Inflammatory macrophage treated with lipopolysaccharide for 1 hour (primary cell): ENCODE results near the gene ZNF142.

Experiments used
- DNase-seq, 2 donors: peaks; one replicate each; pipeline ENCODE4 v3.0.0-alpha.2; 2020 to 2022

Gene ZNF142, protein sequence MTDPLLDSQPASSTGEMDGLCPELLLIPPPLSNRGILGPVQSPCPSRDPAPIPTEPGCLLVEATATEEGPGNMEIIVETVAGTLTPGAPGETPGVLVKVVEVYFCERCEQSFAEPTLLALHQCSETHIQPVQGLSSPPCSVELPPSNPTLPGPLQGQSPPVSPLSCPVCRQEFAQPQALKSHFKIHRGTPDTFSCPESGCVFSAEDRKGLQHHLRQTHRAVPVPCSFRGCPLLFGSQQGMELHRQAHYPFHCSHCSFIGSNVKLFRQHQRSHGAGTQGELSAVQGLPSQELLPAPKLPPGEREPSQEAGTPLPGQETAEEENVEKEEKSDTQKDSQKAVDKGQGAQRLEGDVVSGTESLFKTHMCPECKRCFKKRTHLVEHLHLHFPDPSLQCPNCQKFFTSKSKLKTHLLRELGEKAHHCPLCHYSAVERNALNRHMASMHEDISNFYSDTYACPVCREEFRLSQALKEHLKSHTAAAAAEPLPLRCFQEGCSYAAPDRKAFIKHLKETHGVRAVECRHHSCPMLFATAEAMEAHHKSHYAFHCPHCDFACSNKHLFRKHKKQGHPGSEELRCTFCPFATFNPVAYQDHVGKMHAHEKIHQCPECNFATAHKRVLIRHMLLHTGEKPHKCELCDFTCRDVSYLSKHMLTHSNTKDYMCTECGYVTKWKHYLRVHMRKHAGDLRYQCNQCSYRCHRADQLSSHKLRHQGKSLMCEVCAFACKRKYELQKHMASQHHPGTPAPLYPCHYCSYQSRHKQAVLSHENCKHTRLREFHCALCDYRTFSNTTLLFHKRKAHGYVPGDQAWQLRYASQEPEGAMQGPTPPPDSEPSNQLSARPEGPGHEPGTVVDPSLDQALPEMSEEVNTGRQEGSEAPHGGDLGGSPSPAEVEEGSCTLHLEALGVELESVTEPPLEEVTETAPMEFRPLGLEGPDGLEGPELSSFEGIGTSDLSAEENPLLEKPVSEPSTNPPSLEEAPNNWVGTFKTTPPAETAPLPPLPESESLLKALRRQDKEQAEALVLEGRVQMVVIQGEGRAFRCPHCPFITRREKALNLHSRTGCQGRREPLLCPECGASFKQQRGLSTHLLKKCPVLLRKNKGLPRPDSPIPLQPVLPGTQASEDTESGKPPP (N-terminal part only)

DNA sequence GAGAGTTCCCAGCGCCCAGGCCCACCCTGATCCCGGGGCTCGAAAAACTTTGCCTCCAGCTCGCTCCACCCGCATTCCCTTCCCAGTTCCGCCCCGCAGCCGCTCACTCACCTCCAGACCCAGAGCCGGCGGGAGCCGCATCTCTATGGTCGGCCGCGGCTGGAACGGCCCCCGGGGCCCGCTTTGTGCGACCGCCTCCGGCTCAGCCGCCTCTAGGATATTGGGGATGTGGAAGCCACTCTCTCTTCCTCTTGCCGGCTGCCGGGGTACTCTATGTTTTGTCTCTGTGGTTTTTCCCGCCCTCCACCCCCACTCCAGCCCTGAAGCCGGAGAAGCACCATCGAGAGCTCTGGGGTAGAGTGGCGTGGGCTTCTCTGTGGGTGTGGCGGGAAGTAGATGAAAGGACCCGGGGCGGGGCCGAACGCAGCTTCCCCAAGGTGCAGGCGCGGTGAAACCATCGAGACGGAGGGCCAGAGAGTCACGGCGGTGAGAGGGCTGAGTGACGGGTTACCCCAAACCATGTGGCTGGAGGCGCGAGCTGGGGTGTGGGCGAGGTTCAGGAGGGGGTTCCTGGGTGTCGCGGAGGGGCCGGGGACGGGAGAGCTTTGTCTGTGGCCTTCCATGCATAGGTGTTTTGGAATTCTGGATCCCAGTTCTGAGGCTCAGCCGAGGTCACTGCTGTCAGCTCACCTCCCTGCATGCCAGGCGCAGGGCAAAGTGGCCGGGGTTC, at the start of gene ZNF142, which contains the start of gene BCS1L:
TSS of gene ZNF142 (minus strand) at position 366 of the 730 bp plus-strand sequence. CDS start 3,194 bp downstream, outside the sequence.
TSS of gene BCS1L (plus strand) at position 426 of the 730 bp plus-strand sequence. CDS start 1,305 bp downstream, outside the sequence.
- DNase-seq = peak; percentile 80 to 84

DNA sequence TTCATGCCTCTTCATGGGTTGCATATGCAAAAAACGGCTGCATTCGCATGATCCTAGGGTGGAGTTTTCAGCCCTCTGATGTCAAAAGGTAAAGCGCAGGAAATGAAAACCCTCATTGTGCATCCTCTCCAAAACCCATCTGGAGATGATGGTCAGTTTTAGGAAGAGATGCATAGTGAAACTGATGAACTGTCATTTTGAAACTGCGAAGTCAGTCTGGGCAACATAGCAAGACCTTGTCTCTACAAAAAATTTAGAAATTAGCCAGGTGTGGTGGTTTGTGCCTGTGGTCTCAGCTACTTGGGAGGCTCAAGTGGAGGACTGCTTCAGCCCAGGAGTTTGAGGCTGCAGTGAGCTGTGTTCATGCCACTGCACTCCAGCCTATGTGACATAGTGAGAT, 48.7 kb upstream of the ZNF142 start:
- no peak for DNase-seq

DNA sequence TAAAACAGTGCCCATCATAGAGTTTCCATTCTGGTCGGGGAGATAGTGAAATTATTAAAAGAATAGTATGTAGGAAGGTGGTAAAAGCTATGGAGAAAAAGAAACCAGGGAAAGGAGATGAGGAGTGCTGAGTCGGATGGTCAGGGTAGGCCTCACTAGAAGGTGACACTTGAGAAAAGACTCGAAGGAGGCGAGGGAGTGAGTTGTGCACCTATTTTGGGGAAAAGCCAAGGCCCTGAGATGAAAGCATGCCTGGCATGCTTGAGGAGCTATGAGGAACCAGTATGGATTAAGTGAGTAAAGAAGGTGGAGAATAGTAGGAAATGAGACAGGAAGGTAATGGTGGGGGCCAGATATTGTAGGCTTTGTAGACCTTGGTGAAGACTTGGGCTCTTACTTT, 43.9 kb upstream of the ZNF142 start:
- no peak for DNase-seq

DNA sequence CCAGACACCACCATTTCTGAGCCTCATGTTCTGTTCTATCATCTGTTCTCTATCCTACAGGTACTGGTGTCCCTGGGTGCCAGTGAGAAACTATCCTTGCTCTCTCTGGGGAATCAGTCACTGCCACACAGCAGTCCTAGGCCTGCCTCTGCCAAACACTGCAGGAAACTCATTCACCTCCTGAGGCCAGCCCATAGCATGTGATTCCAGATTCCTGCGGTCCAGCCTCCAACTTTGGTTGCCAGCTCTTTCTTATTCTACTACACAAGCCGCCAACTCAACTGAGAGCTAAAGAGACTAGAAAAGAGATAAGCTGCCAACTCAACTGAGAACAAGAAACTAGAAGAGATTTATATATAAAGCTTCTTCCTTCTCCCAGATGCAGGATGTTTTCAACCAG, 42.4 kb upstream of the ZNF142 start:
- no peak for DNase-seq

DNA sequence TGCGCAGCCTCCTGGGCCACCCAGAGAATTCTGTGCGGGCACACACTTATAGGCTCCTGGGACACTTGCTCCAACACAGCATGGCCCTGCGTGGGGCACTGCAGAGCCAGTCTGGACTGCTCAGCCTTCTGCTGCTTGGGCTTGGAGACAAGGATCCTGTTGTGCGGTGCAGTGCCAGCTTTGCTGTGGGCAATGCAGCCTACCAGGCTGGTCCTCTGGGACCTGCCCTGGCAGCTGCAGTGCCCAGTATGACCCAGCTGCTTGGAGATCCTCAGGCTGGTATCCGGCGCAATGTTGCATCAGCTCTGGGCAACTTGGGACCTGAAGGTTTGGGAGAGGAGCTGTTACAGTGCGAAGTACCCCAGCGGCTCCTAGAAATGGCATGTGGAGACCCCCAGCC, 39.5 kb upstream of the ZNF142 start:
- no peak for DNase-seq

DNA sequence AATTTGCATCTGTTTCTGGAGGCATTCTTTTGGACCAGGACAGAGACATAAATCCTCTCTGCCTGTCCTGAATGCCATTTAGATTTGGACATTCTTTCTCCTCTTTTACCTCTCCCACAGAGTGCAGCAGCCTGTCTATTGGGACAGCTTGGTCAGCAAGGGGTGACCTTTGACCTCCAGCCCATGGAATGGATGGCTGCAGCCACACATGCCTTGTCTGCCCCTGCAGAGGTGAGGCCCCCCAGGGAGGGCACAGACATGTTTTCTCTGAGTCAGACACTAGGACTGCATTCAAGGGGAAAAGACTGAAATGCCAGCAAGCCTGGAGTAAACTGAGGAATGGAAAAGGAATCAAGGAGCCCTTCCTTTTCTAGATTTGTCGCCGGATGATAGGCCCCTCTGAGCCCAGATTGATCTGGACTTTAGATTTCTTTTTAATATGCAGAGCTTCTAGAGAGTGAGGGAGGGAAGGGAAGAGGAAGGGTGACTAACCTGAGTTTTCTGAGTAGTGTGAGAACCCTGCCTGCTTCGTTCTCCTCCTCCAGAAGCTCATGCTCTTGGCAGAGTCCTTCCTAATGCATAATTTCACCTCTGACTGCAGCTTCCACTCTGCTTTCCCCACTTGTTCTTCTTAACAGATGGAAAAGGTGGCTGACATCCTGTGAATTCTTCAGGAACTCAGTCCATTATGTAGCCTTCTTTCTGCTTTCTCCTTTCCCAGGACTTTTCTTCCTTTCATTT, 35.2 kb upstream of the ZNF142 start:
- DNase-seq = no peak

DNA sequence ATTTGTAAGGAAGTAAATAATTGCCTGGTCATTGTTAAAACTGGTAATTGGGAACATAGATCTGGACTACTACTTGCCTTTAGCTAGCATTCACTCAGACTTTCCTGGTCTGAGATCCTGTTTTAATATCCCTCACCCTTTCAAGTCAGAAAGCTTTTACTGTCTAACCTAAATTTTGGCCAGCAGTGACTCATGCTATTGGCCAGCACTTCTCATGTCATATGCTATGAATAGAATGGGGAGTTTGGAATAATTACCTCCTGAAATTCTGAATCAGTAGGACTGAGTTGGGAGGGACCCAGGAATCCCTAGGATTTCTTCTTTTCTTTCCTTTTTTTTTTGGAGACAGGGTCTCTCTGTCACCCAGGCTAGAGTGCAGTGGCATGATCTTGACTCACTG, 31.8 kb upstream of the ZNF142 start:
- no peak for DNase-seq

DNA sequence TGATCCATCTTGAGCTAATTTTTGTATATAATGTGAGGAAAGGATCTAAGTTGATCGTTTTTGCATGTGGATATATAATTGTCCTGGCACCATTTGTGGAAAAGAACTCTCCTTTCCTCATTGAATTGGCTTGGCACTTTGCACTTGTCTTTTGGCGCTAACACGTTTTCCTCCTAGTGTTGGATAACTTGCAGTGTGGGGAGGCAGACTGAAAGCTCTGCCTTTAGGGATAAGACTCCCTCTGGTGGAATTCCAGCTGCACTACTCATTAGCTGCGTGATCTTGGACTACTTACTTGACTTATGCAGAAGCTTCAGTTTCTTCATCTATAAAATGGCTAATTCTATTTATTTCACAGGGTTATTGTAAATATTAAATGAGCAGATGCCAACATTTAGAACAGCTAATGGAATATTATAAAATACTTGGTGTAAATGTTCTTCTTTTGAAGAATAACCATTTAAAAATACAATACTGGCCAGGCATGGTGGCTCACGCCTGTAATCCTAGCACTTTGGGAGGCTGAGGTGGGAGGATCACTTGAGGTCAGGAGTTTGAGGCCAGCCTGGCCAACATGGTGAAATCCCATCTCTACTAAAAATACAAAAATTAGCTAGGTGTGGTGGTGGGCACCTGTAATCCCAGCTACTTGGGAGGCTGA, 28.1 kb upstream of the ZNF142 start:
- peak; percentile 78 to 85 for DNase-seq

GRCh38 chr2:218680061-218680460, 20.6 kb upstream of the ZNF142 start:
- peak in 1 of 2 donors; percentile 50 for DNase-seq

GRCh38 chr2:218679119-218679518, 19.7 kb upstream of the ZNF142 start:
- DNase-seq = peak; percentile 89 to 95

GRCh38 chr2:218671654-218672566, 12.5 kb upstream of the ZNF142 start, which contains the start of the genes RNF25 and STK36:
TSS of gene RNF25 (minus strand) at chr2:218672002. CDS start at chr2:218671970, 32 bp downstream.
TSS of gene STK36 (plus strand) at chr2:218672086. CDS start at chr2:218672830, 744 bp downstream.
- DNase-seq = peak; percentile 68 to 71

GRCh38 chr2:218671097-218671653, 11.8 kb upstream of the ZNF142 start:
- DNase-seq = peak in 1 of 2 donors; percentile 34

GRCh38 chr2:218664653-218665052, 5.2 kb upstream of the ZNF142 start:
- no peak for DNase-seq

GRCh38 chr2:218663901-218664300, 4.5 kb upstream of the ZNF142 start:
- DNase-seq = no peak

DNA sequence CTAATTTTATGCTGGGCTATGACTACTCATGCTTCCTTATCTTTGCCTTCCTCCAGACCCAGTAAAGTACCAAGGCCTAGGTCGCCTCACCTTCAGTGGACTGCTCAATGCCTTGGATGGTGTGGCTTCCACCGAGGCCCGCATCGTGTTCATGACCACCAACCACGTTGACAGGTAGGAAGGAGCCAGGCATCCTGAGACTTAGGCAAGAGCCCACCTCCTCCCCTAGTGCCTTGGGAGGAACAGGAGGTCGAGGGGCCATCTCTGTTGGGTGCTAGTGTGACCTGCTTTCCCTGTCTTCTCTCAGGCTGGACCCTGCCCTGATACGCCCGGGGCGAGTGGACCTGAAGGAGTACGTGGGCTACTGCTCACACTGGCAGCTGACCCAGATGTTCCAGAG, 3.4 kb upstream of the ZNF142 start:
- DNase-seq = no peak

DNA sequence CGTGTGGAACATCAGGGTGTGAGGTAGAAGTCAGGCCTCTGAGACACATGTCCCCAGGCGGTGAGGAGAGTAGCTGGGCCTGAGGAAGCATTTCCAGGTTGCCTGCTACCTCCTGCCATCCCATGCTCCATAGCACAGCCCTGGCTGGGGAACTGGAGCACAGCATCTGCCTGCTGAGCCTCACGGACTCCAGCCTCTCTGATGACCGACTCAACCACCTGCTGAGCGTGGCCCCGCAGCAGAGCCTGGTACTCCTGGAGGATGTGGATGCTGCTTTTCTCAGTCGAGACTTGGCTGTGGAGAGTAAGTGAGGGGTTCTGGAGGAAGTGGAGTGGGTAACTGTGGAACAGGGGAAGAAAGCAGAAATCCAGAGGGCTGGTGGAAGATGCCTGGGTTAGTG, 3.0 kb upstream of the ZNF142 start:
- DNase-seq = no peak

DNA sequence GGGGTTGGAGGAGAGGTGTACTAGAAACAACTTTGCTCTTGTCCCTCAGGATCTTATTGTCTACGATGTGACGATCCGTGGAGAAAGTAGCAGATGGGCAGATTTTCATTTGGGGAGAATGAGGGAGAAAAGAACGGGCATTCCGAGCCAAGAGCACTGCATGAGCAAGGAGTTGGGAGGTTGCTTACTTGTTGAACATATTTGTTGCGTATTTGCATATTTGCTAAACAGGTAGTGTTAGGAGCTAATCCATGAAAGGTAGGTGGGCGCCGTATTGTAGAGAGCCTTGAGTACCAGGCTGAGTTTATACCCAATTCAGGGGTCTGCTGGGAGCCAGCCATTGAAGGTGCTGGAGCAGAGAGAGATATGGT, 550 bp upstream of the ZNF142 start:
- no peak for DNase-seq

GRCh38 chr2:218658671-218659257, 659 bp downstream of the ZNF142 start:
- peak; percentile 23 to 52 for DNase-seq

DNA sequence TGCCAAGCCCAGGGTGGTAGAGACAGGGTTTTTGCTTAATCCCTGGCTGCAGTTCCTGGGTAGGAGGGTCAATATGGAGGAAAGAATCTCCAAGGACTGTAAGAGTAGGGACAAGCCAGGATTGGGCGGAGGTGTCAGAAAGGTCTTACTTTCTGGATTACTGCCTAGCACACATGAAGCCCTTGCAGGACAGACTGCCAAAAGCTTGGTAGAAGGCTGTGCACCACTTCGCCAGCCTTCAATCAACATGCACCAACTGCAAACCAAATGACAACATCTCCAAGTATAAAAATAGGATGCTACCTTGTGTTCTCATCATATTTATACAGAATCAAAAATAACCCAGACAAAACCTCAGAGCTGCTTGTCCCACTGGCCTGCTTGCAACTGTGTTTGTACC, 3.7 kb downstream of the ZNF142 start:
- DNase-seq = no peak
